MM.1S (cell line): ENCODE data around the gene ATF7.

Experiments used
- EZH2 ChIP-seq: fragments of 300-600 bp; sonication (generic); optimal IDR thresholded peaks from 2 replicates; pipeline ENCODE3; 2017; ENCODE audit warnings: low read depth, mild to moderate bottlenecking, antibody characterized with exemption, low read length, mixed read lengths
- TF ChIP-seq, protein P1 (sequence below): fragments of 300-600 bp; sonication (generic); IDR thresholded peaks from 2 replicates; pipeline ENCODE4 v1.5.1; 2016; ENCODE audit warnings: antibody characterized with exemption, low read length, mixed read lengths

- TF ChIP-seq, protein P1, sequence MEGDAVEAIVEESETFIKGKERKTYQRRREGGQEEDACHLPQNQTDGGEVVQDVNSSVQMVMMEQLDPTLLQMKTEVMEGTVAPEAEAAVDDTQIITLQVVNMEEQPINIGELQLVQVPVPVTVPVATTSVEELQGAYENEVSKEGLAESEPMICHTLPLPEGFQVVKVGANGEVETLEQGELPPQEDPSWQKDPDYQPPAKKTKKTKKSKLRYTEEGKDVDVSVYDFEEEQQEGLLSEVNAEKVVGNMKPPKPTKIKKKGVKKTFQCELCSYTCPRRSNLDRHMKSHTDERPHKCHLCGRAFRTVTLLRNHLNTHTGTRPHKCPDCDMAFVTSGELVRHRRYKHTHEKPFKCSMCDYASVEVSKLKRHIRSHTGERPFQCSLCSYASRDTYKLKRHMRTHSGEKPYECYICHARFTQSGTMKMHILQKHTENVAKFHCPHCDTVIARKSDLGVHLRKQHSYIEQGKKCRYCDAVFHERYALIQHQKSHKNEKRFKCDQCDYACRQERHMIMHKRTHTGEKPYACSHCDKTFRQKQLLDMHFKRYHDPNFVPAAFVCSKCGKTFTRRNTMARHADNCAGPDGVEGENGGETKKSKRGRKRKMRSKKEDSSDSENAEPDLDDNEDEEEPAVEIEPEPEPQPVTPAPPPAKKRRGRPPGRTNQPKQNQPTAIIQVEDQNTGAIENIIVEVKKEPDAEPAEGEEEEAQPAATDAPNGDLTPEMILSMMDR: no peak
- no peak for TF ChIP-seq EZH2
These were observed 87.9 kb downstream of the ATF7 start for GRCh38 chr12:53538209-53538689.
